Trophoblast cell (in vitro differentiated cells and primary cell): ENCODE measurements around the gene IL11.
"Not testable (repeated sequence)": the region's sequence is repeated elsewhere in the genome, so short reads cannot be mapped to it uniquely, and the experiment has no call there.

Experiments used
- DNase-seq, 2 donors: peaks; one replicate each; pipeline ENCODE4 v3.0.0-alpha.2; 2016
- H2AFZ ChIP-seq: 2 replicates; pipeline ENCODE4 v1.6.1; 2013; ENCODE audit warnings: low read length, moderate library complexity, mild to moderate bottlenecking; ENCODE audit not compliant: insufficient read depth, poor library complexity
- H2AK5ac ChIP-seq: 2 replicates; pipeline ENCODE4 v1.6.1; 2013; ENCODE audit warnings: mild to moderate bottlenecking, low read length
- H2BK120ac ChIP-seq: 2 replicates; pipeline ENCODE4 v1.6.1; 2013; ENCODE audit warnings: low read length, mild to moderate bottlenecking, moderate library complexity; ENCODE audit not compliant: insufficient read depth, poor library complexity
- H2BK12ac ChIP-seq: 2 replicates; pipeline ENCODE4 v1.6.1; 2013; ENCODE audit warnings: mild to moderate bottlenecking, low read length, moderate library complexity
- H2BK5ac ChIP-seq: 2 replicates; pipeline ENCODE4 v1.6.1; 2013; ENCODE audit warnings: low read length, low read depth, moderate library complexity, mild to moderate bottlenecking; ENCODE audit not compliant: poor library complexity
- H3K14ac ChIP-seq: 2 replicates; pipeline ENCODE4 v1.6.1; 2013; ENCODE audit warnings: mild to moderate bottlenecking, low read length
- H3K18ac ChIP-seq: 2 replicates; pipeline ENCODE4 v1.6.1; 2013; ENCODE audit warnings: mild to moderate bottlenecking, low read length
- H3K23ac ChIP-seq: 2 replicates; pipeline ENCODE4 v1.6.1; 2013; ENCODE audit warnings: low read length
- H3K27ac ChIP-seq: 2 replicates; pipeline ENCODE4 v1.5.1; 2013; ENCODE audit warnings: low read depth, mild to moderate bottlenecking, inconsistent platforms, low read length, moderate library complexity
- H3K27me3 ChIP-seq: 2 replicates; pipeline ENCODE4 v1.6.1; 2013; ENCODE audit warnings: inconsistent platforms, mild to moderate bottlenecking, low read length, moderate library complexity; ENCODE audit not compliant: insufficient read depth
- H3K36me3 ChIP-seq, 2 experiments: 1 replicate in 1 of 2; 2 replicates in 1 of 2; pipeline ENCODE4 v1.6.1; 2013; ENCODE audit warnings: low read length in 2 of 2, mild to moderate bottlenecking in 2 of 2, moderate library complexity in 1 of 2; ENCODE audit not compliant: insufficient read depth in 2 of 2, control insufficient read depth in 1 of 2
- H3K4ac ChIP-seq: 2 replicates; pipeline ENCODE4 v1.6.1; 2013; ENCODE audit warnings: low read depth, mild to moderate bottlenecking, low read length, moderate library complexity
- H3K4me1 ChIP-seq, 2 experiments: 1 replicate in 1 of 2; 2 replicates in 1 of 2; pipeline ENCODE4 v1.6.1; 2013; ENCODE audit warnings: low read length in 2 of 2, mild to moderate bottlenecking in 2 of 2, moderate library complexity in 1 of 2; ENCODE audit not compliant: insufficient read depth in 2 of 2, control insufficient read depth in 1 of 2
- H3K4me2 ChIP-seq: 2 replicates; pipeline ENCODE4 v1.6.1; 2013; ENCODE audit warnings: inconsistent platforms, mild to moderate bottlenecking, low read length, moderate library complexity
- H3K4me3 ChIP-seq: 2 replicates; pipeline ENCODE4 v1.5.1; 2013; ENCODE audit warnings: mild to moderate bottlenecking, low read depth, low read length, inconsistent platforms
- H3K79me1 ChIP-seq: one replicate; pipeline ENCODE4 v1.6.1; 2013; ENCODE audit warnings: low read length
- H3K79me2 ChIP-seq: 2 replicates; pipeline ENCODE4 v1.6.1; 2013; ENCODE audit warnings: low read length, mild to moderate bottlenecking; ENCODE audit not compliant: control insufficient read depth, insufficient read depth, poor library complexity
- H3K9ac ChIP-seq: 2 replicates; pipeline ENCODE4 v1.6.1; 2013; ENCODE audit warnings: mild to moderate bottlenecking, low read length
- H3K9me3 ChIP-seq: 2 replicates; pipeline ENCODE4 v1.6.1; 2013; ENCODE audit warnings: low read depth, mild to moderate bottlenecking, control low read depth, inconsistent platforms, low read length; ENCODE audit not compliant: insufficient read depth
- H4K12ac ChIP-seq: 2 replicates; pipeline ENCODE4 v1.6.1; 2013; ENCODE audit warnings: low read depth, mild to moderate bottlenecking, low read length, moderate library complexity
- H4K8ac ChIP-seq: 2 replicates; pipeline ENCODE4 v1.6.1; 2013; ENCODE audit warnings: low read depth, mild to moderate bottlenecking, low read length, moderate library complexity
- H4K91ac ChIP-seq: one replicate; pipeline ENCODE4 v1.6.1; 2013; ENCODE audit warnings: low read depth, mild to moderate bottlenecking, low read length, moderate library complexity
- WGBS: extraction: QIAGEN DNeasy Blood & Tissue Kit; methylation state at CpG from one replicate; pipeline ENCODE4 v1.1.7; 2013; ENCODE audit warnings: missing lambda C conversion rate; ENCODE audit not compliant: insufficient read length, insufficient coverage; ENCODE audit errors: extremely low coverage; 5-methylcytosine and 5-hydroxymethylcytosine counted together

Gene IL11

GRCh38 chr19:55339105-55339888 lies 31.0 kb downstream of the IL11 start, which contains the start of gene KMT5C:
Gene KMT5C (plus strand): TSS chr19:55339876. CDS start chr19:55341937, 2,061 bp downstream.
- WGBS, result no CpG with 5 or more reads among the region's 63 CpGs
- Histone ChIP-seq H3K4me1 (peaks cover 8 to 21% of the 10 kb centered on the region in 2 experiments), H3K9me3 (no peaks in the 10 kb centered on the region), H4K8ac (peak within 1 kb of the TSS; percentile 87), H2AFZ (peak within 1 kb of the TSS; percentile 66), H2AK5ac (peak within 1 kb of the TSS; percentile 99), H3K27ac (peak within 1 kb of the TSS; percentile 98), H3K14ac (peak within 1 kb of the TSS; percentile 98), H3K4me3 (peak within 1 kb of the TSS; percentile 76), H3K27me3 (no peaks in the 10 kb centered on the region), H2BK12ac (peak within 1 kb of the TSS; percentile 67), H2BK5ac (peak within 1 kb of the TSS; percentile 95), H2BK120ac (peak within 1 kb of the TSS; percentile 91), H3K79me1 (peaks cover 16% of the 10 kb centered on the region), H4K12ac (peak within 1 kb of the TSS; percentile 88), H3K4ac (peak within 1 kb of the TSS; percentile 95), H3K36me3 (peaks cover 22 to 24% of the 10 kb centered on the region in 2 experiments), H3K23ac (no peak within 1 kb of the TSS), H3K18ac (peak within 1 kb of the TSS; percentile 96), H3K4me2 (peak within 1 kb of the TSS; percentile 90), H3K9ac (peak within 1 kb of the TSS; percentile 81), H3K79me2 (peaks cover 8% of the 10 kb centered on the region), H4K91ac (peak within 1 kb of the TSS; percentile 96)
- DNase-seq, result peak; percentile 100

DNA sequence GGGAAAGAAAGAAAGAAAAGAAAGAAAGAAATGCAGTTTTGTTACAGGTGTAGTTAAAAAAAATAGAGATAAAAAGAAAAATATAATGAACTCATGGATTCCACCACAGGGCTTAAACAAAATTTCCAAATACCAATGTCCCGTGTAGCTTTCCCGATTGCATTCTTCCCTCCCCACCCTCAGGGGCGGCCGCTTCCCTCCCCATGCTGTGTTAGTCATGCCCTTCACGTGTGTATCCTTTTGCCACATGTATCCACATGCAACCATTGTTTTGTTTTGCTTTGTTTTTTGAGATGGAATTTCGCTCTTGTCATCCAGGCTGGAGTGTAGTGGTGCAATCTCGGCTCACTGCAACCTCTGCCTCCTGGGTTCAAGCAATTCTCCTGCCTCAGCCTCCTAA lies 34.2 kb downstream of the IL11 start:
- no peak overlapping the region for H3K4ac ChIP-seq
- WGBS, result no CpG with 5 or more reads among the region's 7 CpGs

GRCh38 chr19:55333870-55334269 lies 36.4 kb downstream of the IL11 start:
- Histone ChIP-seq H3K14ac (no peak overlapping the region), H3K27me3 (no peaks in the 10 kb centered on the region), H2BK5ac (no peak overlapping the region), H2BK12ac (no peak overlapping the region), H3K23ac (no peak overlapping the region), H3K79me1 (peaks cover 4% of the 10 kb centered on the region), H4K91ac (no peak overlapping the region), H3K79me2 (peaks cover under 1% of the 10 kb centered on the region), H3K9me3 (no peaks in the 10 kb centered on the region), H3K27ac (no peak overlapping the region), H3K18ac (no peak overlapping the region), H3K4me3 (no peak overlapping the region), H3K36me3 (no peaks in the 10 kb centered on the region), H4K12ac (no peak overlapping the region), H3K4ac (no peak overlapping the region), H3K4me1 (peaks cover 0 to 6% of the 10 kb centered on the region in 2 experiments), H2BK120ac (no peak overlapping the region), H3K9ac (no peak overlapping the region), H2AK5ac (no peak overlapping the region), H3K4me2 (no peak overlapping the region), H4K8ac (no peak overlapping the region), H2AFZ (no peak overlapping the region)
- no CpG with 5 or more reads among the region's 11 CpGs for WGBS
- no peak for DNase-seq

More for the DNA sequence above, 34.2 kb downstream of the IL11 start:
- no peaks in the 10 kb centered on the region for H3K27me3 ChIP-seq
- H3K14ac ChIP-seq, result no peak overlapping the region
- no peak overlapping the region for H2BK120ac ChIP-seq
- no peak overlapping the region for H4K8ac ChIP-seq
- H3K4me3 ChIP-seq, result no peak overlapping the region
- no peak overlapping the region for H4K12ac ChIP-seq
- H3K27ac ChIP-seq, result no peak overlapping the region
- no peak overlapping the region for H2BK5ac ChIP-seq
- H3K18ac ChIP-seq, result no peak overlapping the region
- no peak overlapping the region for H3K4me2 ChIP-seq
- H2AK5ac ChIP-seq, result no peak overlapping the region
- no peak overlapping the region for H3K9ac ChIP-seq
- no peak overlapping the region for H3K23ac ChIP-seq
- H2BK12ac ChIP-seq, result no peak overlapping the region
- peaks cover 8% of the 10 kb centered on the region for H3K79me2 ChIP-seq
- H3K36me3 ChIP-seq, result no peaks in the 10 kb centered on the region
- DNase-seq, result peak; percentile 92 to 95
- no peak overlapping the region for H2AFZ ChIP-seq
- no peak overlapping the region for H4K91ac ChIP-seq
- H3K4me1 ChIP-seq, result peaks cover 3 to 10% of the 10 kb centered on the region in 2 experiments
- peaks cover 15% of the 10 kb centered on the region for H3K79me1 ChIP-seq
- no peaks in the 10 kb centered on the region for H3K9me3 ChIP-seq

- not testable (repeated sequence) for H2BK120ac ChIP-seq, H3K4me2 ChIP-seq, H3K4me3 ChIP-seq, H3K23ac ChIP-seq, H4K91ac ChIP-seq, H3K36me3 ChIP-seq, H4K8ac ChIP-seq, H3K18ac ChIP-seq, H3K4me1 ChIP-seq, H2BK12ac ChIP-seq, H3K27me3 ChIP-seq, H2AFZ ChIP-seq, H3K79me1 ChIP-seq, H3K9ac ChIP-seq, H2BK5ac ChIP-seq, H2AK5ac ChIP-seq, H3K14ac ChIP-seq, H3K79me2 ChIP-seq, H3K9me3 ChIP-seq, H3K27ac ChIP-seq, H3K4ac ChIP-seq, H4K12ac ChIP-seq
- peak in 1 of 2 donors; percentile 74 for DNase-seq
- WGBS, result no CpG with 5 or more reads among the region's 6 CpGs
These were observed 40.5 kb downstream of the IL11 start for GRCh38 chr19:55329791-55330190.
